Activated CD8-positive, alpha-beta memory T cell treated with anti-CD3 and anti-CD28 coated beads for 36 hours (primary cell): ENCODE results near the gene AGMO. TPM values are rescaled to one million over a fixed set of nuclear protein-coding genes. Genes with fewer than 3 reads are reported as not detected.

ENCODE experiments used
- CTCF ChIA-PET: fragments of 350-600 bp; sonication (Branson Sonifier 250); formaldehyde crosslinking; loops from one replicate; lab custom pipeline; 2021; ENCODE audit warnings: antibody characterized with exemption; lab: Charles Lee
- POLR2A ChIA-PET: fragments of 350-600 bp; sonication (Branson Sonifier 250); formaldehyde crosslinking; loops from one replicate; lab custom pipeline; 2021; ENCODE audit warnings: antibody characterized with exemption; lab: Charles Lee
- total RNA-seq, 2 experiments: library from RNA; stranded (reverse); gene quantifications; one replicate each; pipeline ENCODE4 v1.2.3, GENCODE V29; 2021

AGMO gene
- total RNA-seq, 2 experiments from 2014 or later: not detected

DNA sequence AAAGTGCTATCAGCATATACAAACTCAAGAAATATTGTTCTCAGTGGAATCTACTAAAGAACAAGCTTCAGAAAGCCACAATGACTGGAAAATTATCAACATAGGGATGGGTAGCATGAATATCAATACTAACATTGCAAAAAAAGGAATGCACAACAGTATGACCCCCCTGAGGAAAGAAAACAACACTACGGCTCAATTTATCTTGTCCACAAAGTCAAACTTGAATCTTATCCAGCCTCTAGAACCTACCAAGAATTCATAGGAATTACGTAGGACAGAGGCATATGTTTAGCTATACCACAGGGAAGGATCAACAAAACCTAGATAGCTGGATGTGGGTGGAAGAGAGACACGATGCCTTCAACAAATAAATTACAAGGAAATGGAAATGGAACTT is 54.6 kb downstream of the AGMO start:
- POLR2A ChIA-PET: no interaction called here
- CTCF ChIA-PET: no interaction called here

DNA sequence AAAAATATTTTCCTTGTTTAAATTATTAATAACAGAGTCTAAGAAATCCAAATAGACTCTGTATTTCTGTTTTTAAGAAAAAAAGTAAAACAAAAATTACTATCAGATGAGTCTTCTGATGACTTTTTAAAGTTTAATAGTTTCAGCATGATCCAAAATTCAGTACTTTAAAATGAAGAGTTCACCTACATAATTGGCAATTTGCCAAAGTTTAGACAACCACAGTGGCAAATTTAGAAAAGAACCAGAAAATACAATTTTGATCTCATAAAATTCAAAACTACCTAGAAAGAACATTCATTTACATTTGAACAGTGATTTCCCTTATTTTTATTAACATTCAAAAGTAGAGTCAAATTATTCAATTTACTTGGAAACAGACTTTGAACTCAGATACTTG is 56.1 kb downstream of the AGMO start:
- ChIA-PET POLR2A (no interaction called here), CTCF (no interaction called here)

DNA sequence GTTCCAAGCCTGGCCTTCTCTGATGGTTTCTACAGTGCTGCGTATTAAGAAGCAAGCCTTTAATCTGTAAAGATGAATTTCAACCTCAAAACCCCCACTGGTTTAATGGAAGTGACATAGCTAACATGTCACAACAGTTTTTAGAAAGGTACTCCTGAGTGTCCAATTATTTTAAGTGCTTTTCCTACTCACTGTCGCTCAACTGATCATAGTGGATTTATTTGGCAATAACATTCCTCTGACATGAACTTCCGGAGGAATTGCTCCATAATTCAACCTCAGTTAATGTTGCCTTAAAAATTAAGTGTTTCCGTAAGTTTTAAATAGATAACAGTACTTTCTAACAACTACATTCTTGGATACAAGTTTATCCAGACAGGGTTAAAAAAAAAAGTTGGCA is 57.5 kb downstream of the AGMO start:
- POLR2A ChIA-PET: no interaction called here
- CTCF ChIA-PET: no interaction called here

DNA sequence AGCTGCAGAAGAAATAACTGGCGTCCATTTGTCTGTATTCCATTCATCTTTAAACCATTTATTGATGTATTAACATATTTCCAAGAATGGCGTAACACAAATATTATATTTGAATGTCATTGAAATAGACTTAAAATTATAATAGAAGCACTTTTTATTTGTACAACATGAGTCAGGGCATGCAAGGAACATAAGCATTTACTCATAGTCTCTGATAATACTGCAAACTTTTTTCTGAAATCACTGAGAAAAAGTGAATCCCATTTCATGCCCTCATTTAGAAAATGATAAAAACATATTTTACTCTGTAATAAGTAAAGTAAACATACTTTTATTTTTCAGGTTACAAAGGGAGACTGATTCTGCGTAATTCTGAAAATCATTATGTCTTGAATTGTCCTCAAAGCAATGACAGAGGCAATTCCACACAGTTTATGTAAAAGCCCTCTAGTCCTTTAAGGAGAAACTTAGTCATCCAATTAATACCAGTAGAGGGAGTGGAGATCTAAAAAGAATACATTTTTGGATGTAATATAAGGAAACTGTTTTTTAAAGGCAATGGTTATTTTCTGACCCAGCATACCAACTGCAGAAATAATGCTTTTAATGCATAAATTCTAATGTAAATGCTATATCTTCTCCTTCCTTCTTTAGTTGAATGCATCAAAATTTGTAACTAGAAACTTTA is 58.1 kb downstream of the AGMO start:
- ChIA-PET CTCF (no interaction called here), POLR2A (no interaction called here)

DNA sequence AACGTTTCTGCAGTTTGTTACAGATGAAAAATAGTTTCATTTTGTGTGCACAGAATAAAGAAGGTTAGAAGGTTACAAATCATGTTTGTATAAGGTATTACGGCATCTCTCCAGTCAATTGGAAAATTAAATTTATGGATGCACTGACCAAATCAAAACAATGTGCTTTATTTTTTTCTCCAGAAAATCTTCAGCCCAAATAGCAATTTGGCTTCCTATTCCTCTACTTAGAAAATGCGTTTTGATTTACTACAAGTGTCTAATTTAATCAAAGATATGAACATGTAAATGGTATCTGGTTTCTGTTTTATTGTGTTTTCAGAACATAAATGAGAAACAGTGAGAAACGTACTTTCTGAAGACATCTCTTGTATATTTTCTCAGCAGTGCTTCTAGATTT is 63.4 kb downstream of the AGMO start:
- CTCF ChIA-PET: no interaction called here
- POLR2A ChIA-PET: no interaction called here

DNA sequence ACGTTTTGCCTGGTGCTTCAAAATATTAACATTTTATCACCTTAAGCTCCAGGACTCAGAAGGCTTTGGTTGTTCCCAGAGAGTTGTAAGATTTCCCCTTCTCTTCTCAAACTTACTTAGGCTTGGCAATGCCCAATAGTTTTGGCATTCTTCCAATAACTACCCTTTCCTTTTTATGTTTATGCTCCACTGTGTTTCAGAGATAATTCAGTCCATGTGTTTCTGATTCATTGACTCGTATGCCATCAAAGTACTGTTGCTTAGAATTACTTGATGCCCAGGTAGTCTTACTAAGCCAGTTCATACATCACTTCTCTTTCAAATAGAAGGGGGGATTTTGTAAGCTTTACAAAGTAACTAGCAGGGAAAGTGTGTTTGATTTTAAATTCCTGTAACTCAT is 66.6 kb downstream of the AGMO start:
- CTCF ChIA-PET: no interaction called here
- POLR2A ChIA-PET: no interaction called here

DNA sequence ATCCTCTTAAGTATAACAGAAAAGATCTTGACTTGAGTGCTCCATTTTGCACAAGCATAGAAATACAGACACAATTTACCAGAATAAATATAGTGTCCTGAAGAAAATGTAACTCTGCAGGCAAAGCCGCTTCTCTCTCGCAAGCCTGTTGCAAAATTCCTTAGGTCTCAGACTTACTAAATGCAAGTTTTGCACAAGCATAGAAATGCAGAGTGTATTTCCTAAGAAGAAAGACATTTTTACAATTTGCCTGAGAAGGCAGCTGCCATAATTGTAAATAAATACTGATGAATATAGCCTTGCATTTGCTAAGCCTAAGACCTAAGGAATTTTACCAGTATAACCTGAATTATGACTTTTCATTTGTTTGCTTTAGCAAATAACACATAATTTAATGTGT is 67.1 kb downstream of the AGMO start:
- ChIA-PET CTCF (no interaction called here), POLR2A (no interaction called here)

DNA sequence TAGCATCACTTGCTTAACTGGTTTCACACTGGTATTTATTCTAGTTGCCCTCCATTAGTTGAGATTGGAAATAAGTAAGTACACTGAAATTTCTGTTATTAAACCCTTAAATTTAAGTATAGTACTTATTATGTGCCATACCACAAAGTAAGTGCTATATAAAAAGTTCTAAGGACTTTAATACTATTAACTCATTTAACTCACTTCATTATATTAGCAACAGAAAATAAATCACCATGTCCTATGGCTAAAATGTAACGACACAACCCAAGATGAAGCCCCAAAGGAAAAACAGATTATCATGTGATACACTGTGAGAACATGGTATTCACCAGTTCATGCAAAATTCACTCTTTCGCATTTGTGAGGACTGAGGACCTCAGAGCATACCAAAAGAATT is 70.5 kb downstream of the AGMO start:
- ChIA-PET POLR2A (no interaction called here), CTCF (no interaction called here)

DNA sequence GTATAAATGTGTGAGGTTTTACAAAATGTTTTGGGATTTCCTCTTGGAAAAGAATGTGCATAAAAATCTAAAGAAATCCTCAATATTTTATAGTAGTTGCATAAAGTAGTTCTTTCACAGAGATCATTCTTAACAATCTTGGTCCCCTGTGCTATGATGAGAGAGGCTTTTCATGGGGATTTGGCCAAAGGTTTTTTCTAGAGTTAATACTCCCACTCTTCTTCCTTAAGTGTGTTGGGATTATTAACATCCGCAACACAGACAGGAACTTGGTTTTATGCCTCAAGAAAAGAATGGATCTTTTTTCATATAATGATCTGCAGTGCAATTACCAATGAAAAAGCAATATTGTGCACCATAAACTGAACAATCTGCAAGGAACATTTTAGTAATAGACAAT is 71.5 kb downstream of the AGMO start:
- ChIA-PET CTCF (no interaction called here), POLR2A (no interaction called here)

DNA sequence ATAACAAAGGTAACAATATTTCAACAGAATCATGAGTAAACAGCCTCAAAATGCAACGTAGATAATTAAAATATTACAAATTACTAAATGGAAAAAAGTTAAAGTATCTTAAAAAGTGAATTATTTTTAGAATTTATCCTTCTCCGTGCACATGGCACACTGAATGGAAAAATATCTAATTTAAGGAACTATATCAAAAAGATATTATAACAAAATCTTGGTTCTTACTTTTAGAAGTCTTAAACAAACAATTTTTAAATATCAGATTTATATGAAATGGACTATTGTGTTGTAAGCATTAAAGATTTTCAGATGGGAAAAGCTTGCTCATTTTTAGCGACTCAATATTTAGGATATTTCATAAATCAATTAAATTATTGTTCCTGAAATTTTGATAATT is 72.0 kb downstream of the AGMO start:
- ChIA-PET CTCF (no interaction called here), POLR2A (no interaction called here)

DNA sequence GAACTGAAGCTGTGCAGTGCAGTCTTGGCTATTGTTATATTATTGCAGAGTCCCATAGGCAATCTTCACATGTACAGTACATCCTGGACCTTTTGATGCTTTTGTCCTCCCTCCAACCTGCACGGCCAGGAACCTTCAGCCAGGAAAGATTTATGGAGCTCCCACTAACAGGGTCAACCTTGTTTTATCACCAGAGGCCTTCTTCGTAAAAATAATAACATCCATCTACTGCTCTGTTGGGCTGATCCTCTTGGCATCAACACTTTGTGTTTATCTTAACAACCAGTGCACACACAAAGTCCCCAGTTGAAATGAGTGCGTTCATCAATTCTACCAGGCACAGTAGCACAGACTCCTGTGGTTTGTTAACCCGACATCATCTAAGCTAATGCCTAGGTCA is 72.4 kb downstream of the AGMO start:
- CTCF ChIA-PET: no interaction called here

DNA sequence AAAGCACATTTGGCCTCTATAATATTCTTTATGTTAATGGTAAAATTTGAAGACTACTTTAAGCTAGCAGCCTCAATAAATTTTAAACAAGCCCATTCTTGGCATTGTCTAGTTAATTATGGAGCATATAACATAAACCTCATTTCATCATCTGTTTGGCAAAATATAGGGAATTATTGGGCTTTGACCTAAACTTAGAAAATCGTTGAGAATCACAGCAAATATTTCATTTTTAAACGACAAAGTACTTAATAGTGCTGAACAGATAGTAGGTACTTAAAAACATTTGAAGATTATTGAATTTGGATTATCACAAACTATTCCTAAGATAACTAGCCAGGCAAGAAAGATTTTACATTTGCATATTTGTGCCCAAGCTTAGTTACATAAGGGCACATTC is 73.4 kb downstream of the AGMO start:
- ChIA-PET POLR2A (no interaction called here), CTCF (no interaction called here)

More for the DNA sequence above, 72.4 kb downstream of the AGMO start:
- POLR2A ChIA-PET: no interaction called here

DNA sequence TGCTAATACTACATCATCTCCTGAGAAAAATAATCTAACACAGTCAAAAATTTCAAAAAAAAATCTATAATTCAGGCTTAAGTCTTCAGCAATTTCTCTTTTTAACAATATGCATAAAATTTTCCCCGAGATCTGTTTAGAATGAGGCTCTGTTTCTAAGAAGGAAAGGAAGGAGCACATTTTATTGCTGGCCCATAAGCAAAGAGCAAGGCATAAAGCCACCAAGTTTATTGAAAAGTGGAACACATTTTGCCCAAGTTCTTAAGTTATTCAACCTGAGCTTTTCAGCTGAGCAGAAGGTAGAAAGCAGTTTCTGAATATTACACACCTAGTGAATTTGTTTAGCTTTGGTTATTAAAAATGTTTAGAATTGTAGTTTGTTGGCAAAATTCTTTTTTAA is 73.9 kb downstream of the AGMO start:
- POLR2A ChIA-PET: no interaction called here

DNA sequence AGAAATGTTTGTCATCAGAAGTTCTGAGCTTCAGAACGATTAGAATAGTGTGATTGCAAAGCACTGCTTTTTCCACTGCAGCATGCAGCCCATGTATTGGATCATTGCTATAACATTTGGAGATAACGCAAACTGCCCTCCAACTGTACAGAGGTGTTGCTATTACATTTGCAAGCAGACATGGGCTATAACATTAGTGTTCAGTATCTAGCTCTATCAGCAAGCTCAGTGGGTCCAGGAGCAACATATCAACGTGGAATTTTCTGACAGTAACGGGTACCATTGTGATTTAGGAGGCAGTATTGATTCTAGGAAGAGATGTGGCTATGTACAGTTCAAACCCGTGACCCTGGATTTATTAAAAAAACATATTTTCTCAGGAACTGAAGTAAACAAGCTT is 75.8 kb downstream of the AGMO start:
- ChIA-PET POLR2A (no interaction called here), CTCF (no interaction called here)

More for the DNA sequence above, 73.9 kb downstream of the AGMO start:
- CTCF ChIA-PET: no interaction called here

DNA sequence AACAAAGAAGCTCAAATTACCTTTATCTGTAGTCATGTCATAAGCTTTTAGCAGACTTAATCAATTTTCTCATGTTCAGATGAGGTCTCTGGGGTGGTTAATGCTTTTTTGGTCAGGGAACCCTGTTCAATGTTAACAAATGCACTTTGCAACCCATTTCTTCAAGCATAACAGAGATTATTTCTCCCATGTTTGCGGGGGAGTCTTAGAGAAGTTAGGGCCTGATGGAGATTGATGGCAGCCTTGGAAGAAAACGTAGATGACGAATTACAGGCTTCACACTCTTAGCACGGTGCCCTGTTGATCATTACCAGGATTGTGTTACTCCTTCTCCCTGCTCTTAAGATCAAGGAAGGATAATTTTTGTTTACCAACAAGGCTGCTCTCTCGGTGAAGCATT is 76.4 kb downstream of the AGMO start:
- ChIA-PET POLR2A (no interaction called here), CTCF (no interaction called here)

DNA sequence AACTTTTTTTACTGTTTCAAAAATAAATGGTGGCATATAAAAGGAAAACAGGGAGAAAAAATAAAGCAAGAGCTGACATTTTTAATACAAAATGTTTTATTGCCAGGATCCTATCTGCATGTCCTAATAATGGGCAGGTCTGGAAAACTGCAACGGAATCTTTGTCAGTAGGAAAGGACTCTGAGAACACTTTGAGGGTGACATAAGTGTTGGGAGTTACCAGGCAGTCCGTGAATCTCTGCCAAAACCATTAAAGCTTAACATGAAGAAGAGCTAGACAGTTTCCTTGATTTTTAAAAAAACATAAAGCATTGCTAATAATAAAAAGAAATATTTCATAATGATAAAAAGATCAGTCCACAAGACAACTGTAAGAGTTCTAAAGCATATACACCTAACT is 80.7 kb downstream of the AGMO start:
- CTCF ChIA-PET: no interaction called here
- POLR2A ChIA-PET: no interaction called here

DNA sequence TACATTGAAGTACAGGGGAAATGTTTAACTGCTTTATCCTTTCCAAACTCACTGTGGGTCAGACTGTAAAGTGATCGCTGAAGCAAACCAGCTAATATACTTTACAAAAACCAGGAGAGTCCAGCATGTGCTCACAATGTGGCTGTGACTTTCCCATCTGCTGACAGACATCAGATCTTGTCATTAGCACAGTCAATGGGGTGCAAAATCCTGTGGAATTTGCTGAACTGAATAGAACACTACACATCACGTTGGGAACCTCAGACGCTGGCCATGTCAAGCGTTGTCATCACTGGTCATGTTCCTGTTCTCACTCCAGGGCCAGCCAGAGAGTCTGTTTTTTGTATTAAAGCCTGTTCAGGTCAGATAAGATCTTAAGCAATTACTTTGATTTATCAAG is 83.4 kb downstream of the AGMO start:
- POLR2A ChIA-PET: no interaction called here
- CTCF ChIA-PET: no interaction called here

DNA sequence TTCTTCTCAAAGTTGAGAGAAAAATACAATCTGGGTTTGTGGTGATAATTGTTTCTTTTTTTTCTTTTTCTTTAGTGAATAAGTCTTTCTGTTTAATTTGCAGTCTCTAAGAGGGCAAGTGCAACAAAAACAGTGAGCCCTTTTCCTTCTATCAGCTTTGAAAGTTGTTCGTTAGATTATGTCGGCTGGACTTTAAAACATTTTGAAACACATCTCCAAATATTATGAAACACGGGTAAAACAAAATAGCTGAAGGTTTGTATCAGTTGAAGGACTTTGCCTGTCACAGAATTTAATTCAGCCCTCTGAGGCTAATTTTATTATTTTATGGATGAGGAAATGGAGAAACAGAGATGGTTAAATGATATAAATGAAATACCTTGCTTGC is 85.3 kb downstream of the AGMO start:
- POLR2A ChIA-PET: no interaction called here

DNA sequence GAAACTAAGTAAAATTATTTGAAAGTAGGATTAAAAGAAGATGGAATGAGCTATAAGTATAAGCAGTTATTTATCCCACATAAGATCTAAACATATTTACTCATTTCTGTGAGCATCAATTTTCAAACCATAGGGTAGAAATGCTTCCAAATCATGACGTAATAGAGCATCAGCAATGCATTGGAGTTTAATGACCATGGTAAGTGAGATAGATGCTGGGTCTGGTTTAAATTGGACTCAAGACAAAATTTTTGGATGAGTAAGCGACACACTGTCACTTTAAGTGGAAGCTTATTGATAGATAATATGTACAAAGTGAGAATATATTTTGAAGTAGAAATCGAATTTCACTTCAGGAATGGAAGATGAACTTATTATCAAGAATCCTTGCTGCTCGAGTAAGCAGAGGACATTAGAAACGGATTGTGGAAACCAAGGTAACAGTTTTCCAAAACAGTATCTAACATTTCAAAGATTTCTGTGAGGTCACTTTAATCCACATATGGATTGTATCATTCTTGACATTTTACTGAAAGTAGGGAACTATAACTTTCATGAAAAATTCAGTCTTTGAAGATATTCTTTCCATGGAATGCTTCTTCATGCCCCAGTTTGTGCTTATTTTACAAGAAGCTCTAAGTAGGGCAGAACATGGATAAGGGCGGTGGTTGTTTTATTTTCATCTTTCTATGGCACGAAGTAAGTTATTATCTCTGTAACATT is 85.8 kb downstream of the AGMO start:
- ChIA-PET CTCF (no interaction called here), POLR2A (no interaction called here)

More for the DNA sequence above, 85.3 kb downstream of the AGMO start:
- CTCF ChIA-PET: no interaction called here

DNA sequence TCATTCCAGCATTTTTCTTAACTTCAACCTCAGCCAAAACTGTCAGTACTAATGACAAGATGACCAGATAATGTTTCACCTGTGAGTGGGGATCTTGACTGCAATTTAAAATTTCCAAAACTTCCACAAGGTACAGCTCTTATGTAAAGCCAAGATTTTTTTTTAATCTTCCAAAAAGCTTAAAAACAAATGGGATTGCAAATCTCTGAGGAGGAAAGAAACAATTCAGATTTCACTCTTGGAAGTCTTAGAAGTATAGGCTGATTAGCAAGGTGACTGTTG is 90.2 kb downstream of the AGMO start:
- CTCF ChIA-PET: no interaction called here
- POLR2A ChIA-PET: no interaction called here

DNA sequence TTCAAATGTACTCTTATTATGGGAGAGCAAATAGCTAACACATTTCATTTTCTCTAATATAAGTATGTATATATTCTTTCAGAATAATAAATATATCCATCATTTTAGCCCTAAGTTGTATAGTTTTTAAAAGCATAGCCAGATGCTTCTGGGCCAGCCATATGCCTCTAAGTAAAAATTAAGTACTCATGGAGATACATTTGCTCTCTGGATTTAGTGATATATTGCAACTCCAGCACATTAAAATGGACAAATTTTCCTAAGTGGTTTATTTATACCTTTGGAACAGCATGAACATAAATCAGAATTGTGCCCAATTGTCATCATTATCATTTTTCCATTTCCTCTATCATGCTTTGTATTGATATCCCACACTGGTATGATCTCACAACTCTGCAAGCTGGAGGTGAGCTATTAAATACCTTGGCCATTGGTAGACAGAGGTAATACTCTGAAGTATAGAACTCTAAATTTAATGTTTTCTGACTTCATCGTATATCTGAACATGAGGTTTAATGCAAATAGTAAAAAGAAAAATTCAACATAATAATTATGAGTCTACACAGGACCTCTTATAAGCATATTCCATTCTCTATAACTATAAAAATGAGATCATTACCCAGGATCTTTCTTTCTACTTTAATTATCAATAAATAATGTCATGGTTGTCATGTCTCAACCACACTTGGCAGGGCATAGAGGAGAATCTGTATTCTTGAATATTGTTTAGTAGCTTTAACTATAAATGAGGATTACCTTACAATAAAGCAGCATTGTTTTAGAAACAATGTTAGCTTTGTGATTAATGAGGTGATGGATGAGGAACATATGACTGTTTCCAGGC is 90.8 kb downstream of the AGMO start:
- POLR2A ChIA-PET: no interaction called here
- CTCF ChIA-PET: no interaction called here
